GM12874 (cell line): ENCODE results near the gene ABCG4.

Source experiments
- TF ChIP-seq, protein P1 (sequence below): IDR thresholded peaks from 2 replicates; pipeline ENCODE4 v1.5.1; 2011; ENCODE audit warnings: low read depth, mild to moderate bottlenecking, control low read depth, low read length, moderate library complexity; ENCODE audit not compliant: insufficient read depth

The ABCG4 gene

DNA sequence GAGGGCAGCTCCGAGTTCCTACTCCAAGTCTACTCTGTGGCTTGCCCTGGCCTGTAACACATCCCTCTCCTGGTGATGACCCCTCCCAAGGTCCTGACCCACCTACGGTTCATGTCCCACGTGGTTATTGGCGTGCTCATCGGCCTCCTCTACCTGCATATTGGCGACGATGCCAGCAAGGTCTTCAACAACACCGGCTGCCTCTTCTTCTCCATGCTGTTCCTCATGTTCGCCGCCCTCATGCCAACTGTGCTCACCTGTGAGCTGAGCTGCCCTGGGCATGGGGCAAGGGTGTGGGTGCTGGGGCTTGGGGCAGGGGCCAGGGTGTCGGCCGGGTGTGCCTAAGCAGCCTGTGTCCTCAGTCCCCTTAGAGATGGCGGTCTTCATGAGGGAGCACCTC is 9.6 kb downstream of the ABCG4 start:
- TF ChIP-seq, protein P1, sequence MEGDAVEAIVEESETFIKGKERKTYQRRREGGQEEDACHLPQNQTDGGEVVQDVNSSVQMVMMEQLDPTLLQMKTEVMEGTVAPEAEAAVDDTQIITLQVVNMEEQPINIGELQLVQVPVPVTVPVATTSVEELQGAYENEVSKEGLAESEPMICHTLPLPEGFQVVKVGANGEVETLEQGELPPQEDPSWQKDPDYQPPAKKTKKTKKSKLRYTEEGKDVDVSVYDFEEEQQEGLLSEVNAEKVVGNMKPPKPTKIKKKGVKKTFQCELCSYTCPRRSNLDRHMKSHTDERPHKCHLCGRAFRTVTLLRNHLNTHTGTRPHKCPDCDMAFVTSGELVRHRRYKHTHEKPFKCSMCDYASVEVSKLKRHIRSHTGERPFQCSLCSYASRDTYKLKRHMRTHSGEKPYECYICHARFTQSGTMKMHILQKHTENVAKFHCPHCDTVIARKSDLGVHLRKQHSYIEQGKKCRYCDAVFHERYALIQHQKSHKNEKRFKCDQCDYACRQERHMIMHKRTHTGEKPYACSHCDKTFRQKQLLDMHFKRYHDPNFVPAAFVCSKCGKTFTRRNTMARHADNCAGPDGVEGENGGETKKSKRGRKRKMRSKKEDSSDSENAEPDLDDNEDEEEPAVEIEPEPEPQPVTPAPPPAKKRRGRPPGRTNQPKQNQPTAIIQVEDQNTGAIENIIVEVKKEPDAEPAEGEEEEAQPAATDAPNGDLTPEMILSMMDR: no peak

DNA sequence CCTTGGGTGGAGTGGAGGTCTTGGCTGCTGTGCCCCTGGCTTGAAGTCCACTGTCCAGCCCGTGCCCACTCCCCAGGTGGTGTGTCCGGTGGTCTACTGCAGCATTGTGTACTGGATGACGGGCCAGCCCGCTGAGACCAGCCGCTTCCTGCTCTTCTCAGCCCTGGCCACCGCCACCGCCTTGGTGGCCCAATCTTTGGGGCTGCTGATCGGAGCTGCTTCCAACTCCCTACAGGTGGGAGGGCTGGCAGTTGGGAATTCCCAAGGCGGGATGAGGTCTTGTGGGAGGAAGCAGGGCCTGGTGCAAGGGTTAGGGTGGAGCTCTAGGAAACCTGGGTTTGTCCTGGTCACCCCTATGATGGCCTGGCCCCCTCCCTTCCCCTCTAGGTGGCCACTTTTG is 11.3 kb downstream of the ABCG4 start:
- TF ChIP-seq, protein P1: no peak

DNA sequence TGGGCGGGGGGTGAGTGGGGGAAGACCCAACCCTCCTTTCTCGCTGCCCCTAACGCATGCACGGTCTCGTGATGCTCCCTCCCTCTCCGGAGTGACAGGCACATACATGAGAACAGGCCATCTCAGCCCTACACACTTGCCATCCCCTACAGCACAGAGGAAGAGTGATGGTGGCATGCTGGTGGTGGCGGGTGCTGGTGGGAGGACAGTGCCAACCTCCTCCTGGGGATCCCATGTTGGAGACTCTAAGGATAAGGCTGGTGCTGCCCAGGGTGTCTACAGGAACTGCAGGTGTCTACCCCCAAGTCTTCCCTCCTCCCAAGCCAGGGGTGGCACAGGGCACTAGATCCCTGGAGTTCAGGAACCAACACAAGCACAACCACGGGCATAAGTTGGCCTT is 13.0 kb downstream of the ABCG4 start:
- TF ChIP-seq, protein P1: no peak

DNA sequence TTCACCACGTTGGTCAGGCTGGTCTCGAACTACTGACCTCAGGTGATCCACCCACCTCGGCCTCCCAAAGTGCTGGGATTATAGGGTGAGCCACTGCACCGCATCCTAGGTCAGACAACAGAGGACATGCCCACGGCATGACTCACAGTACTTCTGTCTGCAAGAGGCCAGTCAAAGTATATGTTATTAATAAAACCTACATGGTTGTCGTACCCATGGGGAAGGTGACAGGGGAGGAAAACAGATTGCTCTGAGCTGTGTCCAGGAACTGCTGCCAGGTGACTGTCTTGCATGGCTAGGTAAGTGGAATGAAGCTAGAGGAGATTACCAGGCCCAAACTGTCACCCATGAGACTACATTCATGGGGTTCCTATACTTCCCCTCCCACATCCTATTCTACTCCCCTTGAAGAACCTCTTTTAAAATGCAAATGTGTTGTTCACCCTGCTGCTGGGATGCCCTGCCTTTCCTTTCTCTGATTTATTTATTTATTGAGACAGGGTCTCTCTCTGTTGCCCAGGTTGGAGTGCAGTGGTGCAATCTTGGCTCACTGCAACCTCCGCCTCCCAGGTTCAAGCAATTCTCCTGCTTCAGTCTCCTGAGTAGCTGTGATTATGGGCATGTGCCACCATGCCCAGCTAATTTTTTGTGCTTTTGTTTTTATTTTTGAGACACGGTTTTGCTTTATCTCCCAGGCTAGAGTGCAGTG is 17.7 kb downstream of the ABCG4 start:
- TF ChIP-seq, protein P1: no peak

DNA sequence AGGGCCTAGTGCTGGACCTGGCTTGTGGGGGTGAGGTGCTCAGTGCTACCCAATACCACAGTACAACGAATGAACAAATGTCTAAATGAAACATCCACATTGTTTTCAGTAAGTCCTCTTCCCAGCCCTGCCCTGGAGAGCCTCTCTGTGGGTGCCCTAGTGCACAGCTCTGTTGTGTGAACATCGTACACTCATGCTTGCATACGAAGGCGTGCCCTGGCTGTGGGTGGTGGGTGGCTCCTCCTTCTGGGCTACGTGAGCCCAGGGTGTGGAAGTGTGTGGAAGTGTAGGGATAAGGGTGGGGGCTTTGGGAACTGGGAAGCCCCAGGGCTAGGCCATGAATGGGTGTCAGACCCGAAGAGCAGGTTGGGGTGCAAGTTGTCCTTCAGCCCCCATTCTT is 19.1 kb downstream of the ABCG4 start:
- TF ChIP-seq, protein P1: no peak

DNA sequence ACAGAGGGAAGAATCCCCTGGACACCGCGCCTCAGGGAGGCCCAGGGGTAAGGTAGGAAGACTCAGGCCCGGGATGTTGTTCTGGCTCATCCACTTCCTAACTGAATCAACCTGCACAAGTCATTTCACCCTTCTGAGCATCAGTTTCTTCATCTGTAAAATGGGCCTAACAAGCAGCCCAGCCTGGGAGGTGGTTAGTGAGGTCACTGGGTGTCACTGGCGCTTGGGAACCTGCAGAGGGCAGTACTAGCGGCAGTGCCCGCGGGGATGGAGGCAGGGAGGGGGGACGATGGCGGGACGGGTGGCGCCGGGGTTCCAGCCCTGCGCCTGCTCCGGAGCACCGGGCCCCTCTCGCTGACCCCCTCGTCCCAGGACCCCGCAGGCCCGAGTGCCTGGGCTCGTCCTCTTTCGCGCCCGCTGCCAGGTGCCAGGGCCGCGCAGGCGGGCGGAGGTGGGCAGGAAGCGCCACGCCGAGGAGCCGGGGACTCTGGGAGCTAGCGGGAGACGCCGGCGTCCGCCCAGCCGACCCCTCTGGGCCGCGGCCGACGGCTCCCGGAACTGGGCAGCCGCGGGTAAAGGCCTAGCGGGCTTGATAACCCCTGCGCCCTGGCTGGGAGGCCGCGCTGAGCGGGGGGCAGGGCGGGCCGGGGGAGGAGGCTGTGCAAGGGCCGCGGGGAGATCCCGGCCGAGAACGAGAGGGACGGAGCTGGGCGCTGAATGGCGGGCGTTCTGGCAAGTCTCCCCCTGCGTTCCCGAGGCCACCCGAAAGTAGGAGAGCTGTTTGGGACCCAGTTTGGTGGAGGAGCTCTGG is 19.8 kb downstream of the ABCG4 start, which contains the start of gene NLRX1:
NLRX1 (plus strand) TSS at position 255 of the 811 bp plus-strand sequence. CDS start 2,679 bp downstream, outside the sequence.
- TF ChIP-seq, protein P1: peak; percentile 96

DNA sequence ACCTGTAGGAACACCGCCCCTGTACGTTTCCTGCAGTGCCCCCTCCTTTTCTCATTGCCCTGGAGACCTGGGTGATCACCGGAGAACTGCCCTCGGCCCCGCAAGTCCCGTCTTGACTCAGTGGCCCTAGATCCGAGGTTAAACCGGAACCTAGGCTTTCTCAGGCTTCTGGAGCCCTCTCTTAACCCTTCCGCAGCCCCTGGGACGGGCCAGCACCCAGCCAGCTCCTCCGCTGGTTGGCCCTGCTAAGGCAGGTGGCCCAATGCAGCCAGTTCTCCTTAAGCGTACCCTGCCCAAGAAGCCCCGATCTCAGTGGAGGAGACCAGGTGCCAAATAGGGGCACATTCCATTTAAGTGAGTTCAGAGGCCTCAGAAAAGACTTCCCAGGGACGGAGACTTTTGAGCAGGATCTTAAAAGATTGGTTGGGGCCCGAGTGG is 20.4 kb downstream of the ABCG4 start:
- TF ChIP-seq, protein P1: no peak
